Osteocyte (in vitro differentiated cells): ENCODE data around the gene GNAO1. TPM values are rescaled to one million over a fixed set of nuclear protein-coding genes. Genes with fewer than 3 reads are reported as not detected.

Source experiments
- DNase-seq: peaks from one replicate; pipeline ENCODE4 v3.0.0; 2021; ENCODE audit warnings: mixed read lengths; ENCODE audit not compliant: unreplicated experiment; ENCODE audit errors: extremely low spot score
- H3K27ac Mint-ChIP-seq: one replicate; pipeline ENCODE4 v1.8.0; 2021; ENCODE audit warnings: mild to moderate bottlenecking, mixed read lengths; ENCODE audit not compliant: unreplicated experiment
- H3K27me3 Mint-ChIP-seq: one replicate; pipeline ENCODE4 v1.8.0; 2021; ENCODE audit warnings: mixed read lengths; ENCODE audit not compliant: unreplicated experiment
- H3K36me3 Mint-ChIP-seq: one replicate; pipeline ENCODE4 v1.8.0; 2021; ENCODE audit warnings: mixed read lengths; ENCODE audit not compliant: unreplicated experiment
- H3K4me1 Mint-ChIP-seq: one replicate; pipeline ENCODE4 v1.8.0; 2021; ENCODE audit warnings: mixed read lengths; ENCODE audit not compliant: unreplicated experiment
- H3K4me3 Mint-ChIP-seq: one replicate; pipeline ENCODE4 v1.8.0; 2021; ENCODE audit warnings: mild to moderate bottlenecking, moderate library complexity, mixed read lengths; ENCODE audit not compliant: unreplicated experiment
- H3K9me3 Mint-ChIP-seq: one replicate; pipeline ENCODE4 v1.8.0; 2021; ENCODE audit warnings: mixed read lengths; ENCODE audit not compliant: unreplicated experiment
- CTCF ChIP-seq: fragments of 200-600 bp; sonication (generic); IDR thresholded peaks from 2 replicates; pipeline ENCODE4 v1.5.0; 2021; ENCODE audit warnings: antibody characterized with exemption, mild to moderate bottlenecking, moderate library complexity
- total RNA-seq: library from RNA; stranded (reverse); gene quantifications from 2 replicates; pipeline ENCODE4 v1.2.1, GENCODE V29; 2021

The GNAO1 gene
- total RNA-seq, 1 donor from 2014 or later = 0.56 TPM

- TF ChIP-seq CTCF = no peak
- Mint-ChIP-seq H3K27me3 (peaks cover 73% of the 10 kb centered on the region), H3K27ac (no peak overlapping the region), H3K4me1 (peaks cover 9% of the 10 kb centered on the region), H3K4me3 (no peak overlapping the region), H3K36me3 (no peaks in the 10 kb centered on the region), H3K9me3 (no peaks in the 10 kb centered on the region)
- DNase-seq = no peak
Measured at GRCh38 chr16:56197192-56197992, 6.1 kb downstream of the GNAO1 start.

DNA sequence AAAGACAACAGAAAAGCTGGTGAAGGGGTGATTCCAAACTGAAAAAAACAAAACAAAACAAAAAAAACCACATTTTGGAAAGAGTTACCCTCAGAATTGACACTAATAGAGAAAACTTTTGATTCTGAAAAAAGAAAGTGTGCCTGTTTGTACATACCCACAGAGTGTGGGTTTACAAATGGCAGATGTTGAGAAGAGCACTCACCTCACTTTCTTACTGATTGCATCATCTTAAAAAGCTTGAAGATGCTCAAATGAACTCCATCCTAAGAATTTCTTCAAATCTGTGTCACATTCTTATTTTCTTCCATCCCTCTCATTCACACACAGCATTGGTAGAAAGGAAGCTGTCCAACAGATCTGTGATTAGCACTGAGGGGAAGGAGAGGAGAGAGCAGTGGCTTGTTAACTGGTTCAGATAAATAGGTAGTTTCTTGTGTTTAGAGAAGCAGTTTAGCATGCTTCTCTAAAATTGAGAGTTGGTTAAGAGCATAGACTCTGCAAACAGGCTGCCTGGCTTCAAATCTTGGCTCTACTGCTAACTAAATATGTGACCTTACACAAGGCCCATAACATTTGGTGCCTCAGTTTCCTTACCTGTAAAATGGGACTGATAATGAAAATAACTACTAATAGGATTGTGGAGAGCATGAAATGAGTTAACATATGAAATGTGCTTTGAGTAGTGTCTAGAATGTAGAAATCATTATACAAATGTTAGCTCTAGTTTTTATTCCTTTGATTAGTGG is 6.9 kb downstream of the GNAO1 start:
- H3K27ac Mint-ChIP-seq = no peak overlapping the region
- H3K4me1 Mint-ChIP-seq = peaks cover 8% of the 10 kb centered on the region

DNA sequence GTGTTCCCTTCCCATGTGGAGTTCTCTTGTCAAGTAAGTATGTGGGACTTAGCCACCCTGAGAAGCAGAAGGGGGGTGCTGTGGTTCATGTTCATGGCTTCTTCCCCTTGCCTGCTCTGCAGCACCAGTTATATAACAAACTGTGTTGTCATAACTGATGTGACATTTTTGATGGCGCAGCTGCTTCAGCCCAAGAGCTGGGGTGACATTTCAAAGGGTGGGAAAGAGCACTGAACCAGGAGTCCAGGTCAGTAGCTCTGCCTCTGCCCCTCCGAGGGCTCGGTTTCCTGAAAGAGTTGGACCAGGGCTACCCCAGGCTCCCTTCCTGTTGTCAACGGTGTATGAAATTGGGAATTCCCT is 7.4 kb downstream of the GNAO1 start:
- DNase-seq = no peak
- Mint-ChIP-seq H3K27ac (no peak overlapping the region), H3K4me3 (no peak overlapping the region), H3K9me3 (no peaks in the 10 kb centered on the region), H3K36me3 (no peaks in the 10 kb centered on the region), H3K27me3 (peaks cover 60% of the 10 kb centered on the region), H3K4me1 (peaks cover 8% of the 10 kb centered on the region)
- no peak for TF ChIP-seq CTCF

More for the DNA sequence above, 6.9 kb downstream of the GNAO1 start:
- no peak for TF ChIP-seq CTCF
- H3K4me3 Mint-ChIP-seq = no peak overlapping the region
- H3K9me3 Mint-ChIP-seq = no peaks in the 10 kb centered on the region
- H3K36me3 Mint-ChIP-seq = no peaks in the 10 kb centered on the region
- H3K27me3 Mint-ChIP-seq = peaks cover 66% of the 10 kb centered on the region
- no peak for DNase-seq

GRCh38 chr16:56199164-56199563 is 7.9 kb downstream of the GNAO1 start:
- Mint-ChIP-seq H3K4me1 (peaks cover 7% of the 10 kb centered on the region), H3K36me3 (no peaks in the 10 kb centered on the region), H3K27me3 (peaks cover 56% of the 10 kb centered on the region), H3K27ac (no peak overlapping the region), H3K4me3 (no peak overlapping the region), H3K9me3 (no peaks in the 10 kb centered on the region)
- no peak for DNase-seq
- no peak for TF ChIP-seq CTCF

GRCh38 chr16:56201030-56201429 is 9.7 kb downstream of the GNAO1 start:
- Mint-ChIP-seq H3K27me3 (peaks cover 44% of the 10 kb centered on the region), H3K36me3 (no peaks in the 10 kb centered on the region), H3K9me3 (no peaks in the 10 kb centered on the region), H3K4me3 (no peak overlapping the region), H3K27ac (no peak overlapping the region), H3K4me1 (no peaks in the 10 kb centered on the region)
- DNase-seq = no peak
- no peak for TF ChIP-seq CTCF
